Activated T-cell treated with anti-CD3 and anti-CD28 coated beads for 4 hours (primary cell): ENCODE results near the gene PCDH9.

Source experiments
- DNase-seq: peaks from one replicate; pipeline ENCODE4 v3.0.0-alpha.2; 2020

Gene PCDH9

GRCh38 chr13:67158903-67159302, 71.2 kb downstream of the PCDH9 start:
- no peak for DNase-seq

GRCh38 chr13:67156723-67157060, 73.4 kb downstream of the PCDH9 start:
- no peak for DNase-seq

- no peak for DNase-seq
These were observed 74.0 kb downstream of the PCDH9 start for GRCh38 chr13:67155898-67156722.

GRCh38 chr13:67152085-67152484, 78.1 kb downstream of the PCDH9 start:
- DNase-seq, result no peak

- no peak for DNase-seq
These were observed 78.5 kb downstream of the PCDH9 start for GRCh38 chr13:67151652-67152051.

GRCh38 chr13:67150608-67151007, 79.5 kb downstream of the PCDH9 start:
- no peak for DNase-seq

GRCh38 chr13:67148161-67148571, 82.0 kb downstream of the PCDH9 start:
- DNase-seq, result no peak

- DNase-seq, result no peak
These were observed 82.6 kb downstream of the PCDH9 start for GRCh38 chr13:67147342-67148133.

- DNase-seq, result no peak
These were observed 83.5 kb downstream of the PCDH9 start for GRCh38 chr13:67146523-67147130.

- no peak for DNase-seq
These were observed 84.2 kb downstream of the PCDH9 start for GRCh38 chr13:67145950-67146349.

- no peak for DNase-seq
These were observed 86.5 kb downstream of the PCDH9 start for GRCh38 chr13:67143544-67144115.

- no peak for DNase-seq
These were observed 90.1 kb downstream of the PCDH9 start for GRCh38 chr13:67140006-67140405.

- no peak for DNase-seq
These were observed 90.6 kb downstream of the PCDH9 start for GRCh38 chr13:67139551-67139950.

- DNase-seq, result no peak
These were observed 91.2 kb downstream of the PCDH9 start for GRCh38 chr13:67138970-67139369.

- DNase-seq, result no peak
These were observed 92.9 kb downstream of the PCDH9 start for GRCh38 chr13:67137044-67137735.

- DNase-seq, result no peak
These were observed 94.0 kb downstream of the PCDH9 start for GRCh38 chr13:67136157-67136556.

- DNase-seq, result no peak
These were observed 94.8 kb downstream of the PCDH9 start for GRCh38 chr13:67135356-67135755.

GRCh38 chr13:67134417-67135129, 95.6 kb downstream of the PCDH9 start:
- DNase-seq, result no peak

- DNase-seq, result no peak
These were observed 96.7 kb downstream of the PCDH9 start for GRCh38 chr13:67133476-67133875.

GRCh38 chr13:67131393-67131792, 98.7 kb downstream of the PCDH9 start:
- DNase-seq, result no peak

GRCh38 chr13:67130444-67130843, 99.7 kb downstream of the PCDH9 start:
- DNase-seq, result no peak

GRCh38 chr13:67128136-67128535, 102.0 kb downstream of the PCDH9 start:
- DNase-seq, result no peak
